Measurements from ENCODE around the gene HECTD4. TPM values are rescaled to one million over a fixed set of nuclear protein-coding genes. Genes with fewer than 3 reads are reported as not detected.

The HECTD4 gene
- total RNA-seq, 1 donor from 2014 or later: 22.7 TPM

DNA sequence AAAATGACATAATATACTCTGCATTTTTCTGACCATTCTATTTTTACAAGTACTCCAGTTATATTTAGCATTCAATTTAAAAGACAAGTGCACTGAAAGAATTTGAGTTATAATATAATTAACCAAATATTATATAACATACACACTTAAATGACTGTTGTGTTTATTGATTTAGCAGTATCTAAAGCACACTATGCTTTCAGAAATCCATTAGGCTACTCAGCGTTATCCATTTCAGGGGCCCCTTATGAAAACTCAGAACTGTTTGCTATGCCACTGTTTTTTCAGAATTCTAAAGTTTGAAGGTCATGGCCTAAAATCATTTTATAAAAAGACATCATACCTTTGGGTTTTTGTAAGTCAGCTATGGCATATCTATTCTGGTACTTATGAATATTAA lies 57.1 kb downstream of the HECTD4 start:
- no peaks in the 10 kb centered on the region for H3K27me3 ChIP-seq (ENCODE audit: control insufficient read depth, insufficient read depth, low read length)
- no peaks in the 10 kb centered on the region for H3K36me3 ChIP-seq (ENCODE audit: control insufficient read depth, insufficient read depth, low read length)
- DNase-seq (ENCODE audit: low read depth): no peak
- TF ChIP-seq, protein P1, sequence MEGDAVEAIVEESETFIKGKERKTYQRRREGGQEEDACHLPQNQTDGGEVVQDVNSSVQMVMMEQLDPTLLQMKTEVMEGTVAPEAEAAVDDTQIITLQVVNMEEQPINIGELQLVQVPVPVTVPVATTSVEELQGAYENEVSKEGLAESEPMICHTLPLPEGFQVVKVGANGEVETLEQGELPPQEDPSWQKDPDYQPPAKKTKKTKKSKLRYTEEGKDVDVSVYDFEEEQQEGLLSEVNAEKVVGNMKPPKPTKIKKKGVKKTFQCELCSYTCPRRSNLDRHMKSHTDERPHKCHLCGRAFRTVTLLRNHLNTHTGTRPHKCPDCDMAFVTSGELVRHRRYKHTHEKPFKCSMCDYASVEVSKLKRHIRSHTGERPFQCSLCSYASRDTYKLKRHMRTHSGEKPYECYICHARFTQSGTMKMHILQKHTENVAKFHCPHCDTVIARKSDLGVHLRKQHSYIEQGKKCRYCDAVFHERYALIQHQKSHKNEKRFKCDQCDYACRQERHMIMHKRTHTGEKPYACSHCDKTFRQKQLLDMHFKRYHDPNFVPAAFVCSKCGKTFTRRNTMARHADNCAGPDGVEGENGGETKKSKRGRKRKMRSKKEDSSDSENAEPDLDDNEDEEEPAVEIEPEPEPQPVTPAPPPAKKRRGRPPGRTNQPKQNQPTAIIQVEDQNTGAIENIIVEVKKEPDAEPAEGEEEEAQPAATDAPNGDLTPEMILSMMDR (IDR thresholded peaks at IDR 0.05; ENCODE audit: insufficient read depth, low read length, poor library complexity, severe bottlenecking): no peak
- no peak overlapping the region for H3K4me3 ChIP-seq (ENCODE audit: low read depth, low read length)

DNA sequence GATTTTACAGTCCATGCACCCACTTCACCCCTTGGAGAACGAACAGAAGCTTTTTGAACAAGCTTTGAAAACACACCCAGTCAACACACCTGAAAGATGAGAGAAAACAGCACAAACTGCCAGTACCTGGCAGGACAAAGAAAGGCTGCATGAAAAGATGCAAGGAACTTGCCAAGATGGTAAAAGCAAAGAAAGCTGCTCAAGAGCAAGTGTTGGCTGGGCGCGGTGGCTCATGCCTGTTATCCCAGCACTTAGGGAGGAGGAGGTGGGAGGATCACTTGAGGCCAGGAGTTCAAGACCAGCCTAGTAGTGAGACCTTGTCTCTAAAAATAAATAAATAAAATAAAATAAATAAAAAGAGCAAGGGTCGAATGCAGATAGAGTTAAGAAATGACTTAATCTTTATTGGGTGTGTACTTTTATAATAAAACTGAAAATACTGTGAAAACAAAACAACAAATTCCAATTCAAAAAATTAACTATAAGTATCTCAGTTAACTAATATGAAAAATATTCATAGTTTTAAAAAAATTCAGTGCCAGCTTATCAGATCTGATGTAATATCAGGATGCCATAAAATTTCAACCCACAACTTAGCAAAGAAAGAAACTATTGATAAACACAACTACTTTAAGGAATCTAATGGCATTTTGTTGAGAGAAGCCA lies 59.2 kb downstream of the HECTD4 start:
- no peak for DNase-seq (ENCODE audit: low read depth)
- Histone ChIP-seq H3K27me3 (ENCODE audit: control insufficient read depth, insufficient read depth, low read length) (no peaks in the 10 kb centered on the region), H3K4me3 (ENCODE audit: low read depth, low read length) (no peak overlapping the region), H3K36me3 (ENCODE audit: control insufficient read depth, insufficient read depth, low read length) (no peaks in the 10 kb centered on the region)
- TF ChIP-seq, protein P1 (IDR thresholded peaks at IDR 0.05; ENCODE audit: insufficient read depth, low read length, poor library complexity, severe bottlenecking): no peak

DNA sequence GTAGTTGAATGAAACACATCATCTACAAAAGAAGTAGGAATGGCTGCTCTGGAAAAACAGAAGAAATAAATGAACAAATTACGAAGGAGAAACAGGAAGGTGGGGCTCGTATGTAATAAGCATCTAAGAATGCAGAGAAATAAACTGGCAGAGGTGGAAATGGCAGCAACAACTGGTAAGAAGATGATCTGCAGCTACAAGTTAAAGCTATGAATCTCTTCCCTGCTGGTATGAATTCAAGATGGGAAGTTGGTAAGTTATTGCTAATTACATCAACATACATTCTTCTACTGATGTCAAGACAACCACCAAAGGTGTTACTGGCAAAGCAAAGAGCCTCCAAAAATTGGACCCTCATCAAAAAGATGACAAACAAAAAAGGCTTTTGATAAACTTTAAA lies 59.8 kb downstream of the HECTD4 start:
- TF ChIP-seq, protein P1 (IDR thresholded peaks at IDR 0.05; ENCODE audit: insufficient read depth, low read length, poor library complexity, severe bottlenecking): no peak
- no peak overlapping the region for H3K4me3 ChIP-seq (ENCODE audit: low read depth, low read length)
- no peaks in the 10 kb centered on the region for H3K27me3 ChIP-seq (ENCODE audit: control insufficient read depth, insufficient read depth, low read length)
- DNase-seq (ENCODE audit: low read depth): no peak
- H3K36me3 ChIP-seq (ENCODE audit: control insufficient read depth, insufficient read depth, low read length): no peaks in the 10 kb centered on the region

DNA sequence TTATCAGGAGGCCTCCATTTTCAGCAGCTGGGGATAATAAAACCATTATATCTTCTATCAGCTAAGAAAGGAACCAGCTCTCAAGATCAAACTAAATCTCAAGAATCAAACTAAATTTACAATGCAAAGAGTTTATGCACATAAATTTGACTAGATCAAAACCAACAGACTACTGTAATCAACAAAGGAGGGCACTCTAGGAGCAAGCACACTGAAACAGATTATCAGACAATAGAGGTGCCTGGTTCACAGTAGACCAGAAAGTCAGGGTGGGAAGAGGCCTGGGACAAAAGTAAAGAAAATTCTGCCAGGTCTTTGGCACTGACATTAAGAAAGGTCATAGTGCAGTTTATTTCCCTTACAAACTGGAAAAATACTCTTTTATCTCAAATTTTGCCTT lies 61.0 kb downstream of the HECTD4 start:
- Histone ChIP-seq H3K36me3 (ENCODE audit: control insufficient read depth, insufficient read depth, low read length) (no peaks in the 10 kb centered on the region), H3K4me3 (ENCODE audit: low read depth, low read length) (no peak overlapping the region), H3K27me3 (ENCODE audit: control insufficient read depth, insufficient read depth, low read length) (no peaks in the 10 kb centered on the region)
- DNase-seq (ENCODE audit: low read depth): no peak
- TF ChIP-seq, protein P1 (IDR thresholded peaks at IDR 0.05; ENCODE audit: insufficient read depth, low read length, poor library complexity, severe bottlenecking): no peak

DNA sequence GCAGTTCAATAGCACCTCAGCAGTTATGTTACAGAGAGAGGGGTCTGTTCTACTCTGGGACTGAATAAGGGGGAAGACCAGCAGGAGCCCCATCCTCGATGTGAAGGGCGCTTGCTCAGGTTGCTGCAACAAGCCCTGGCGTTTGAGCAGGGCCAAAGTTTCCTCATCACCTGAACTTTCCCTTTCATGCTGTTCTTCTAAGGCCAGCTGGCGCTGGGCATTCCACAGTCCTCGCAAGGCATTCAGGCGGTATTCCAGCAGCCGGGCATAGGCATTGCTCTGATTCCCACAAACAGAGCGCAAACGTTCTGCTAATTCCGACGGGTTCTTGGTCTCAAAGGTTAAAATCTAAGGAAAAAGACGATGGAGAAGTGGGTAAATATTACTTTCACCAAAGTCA lies 62.8 kb downstream of the HECTD4 start:
- no peak for DNase-seq (ENCODE audit: low read depth)
- TF ChIP-seq, protein P1 (IDR thresholded peaks at IDR 0.05; ENCODE audit: insufficient read depth, low read length, poor library complexity, severe bottlenecking): no peak
- Histone ChIP-seq H3K36me3 (ENCODE audit: control insufficient read depth, insufficient read depth, low read length) (no peaks in the 10 kb centered on the region), H3K4me3 (ENCODE audit: low read depth, low read length) (no peak overlapping the region), H3K27me3 (ENCODE audit: control insufficient read depth, insufficient read depth, low read length) (no peaks in the 10 kb centered on the region)

DNA sequence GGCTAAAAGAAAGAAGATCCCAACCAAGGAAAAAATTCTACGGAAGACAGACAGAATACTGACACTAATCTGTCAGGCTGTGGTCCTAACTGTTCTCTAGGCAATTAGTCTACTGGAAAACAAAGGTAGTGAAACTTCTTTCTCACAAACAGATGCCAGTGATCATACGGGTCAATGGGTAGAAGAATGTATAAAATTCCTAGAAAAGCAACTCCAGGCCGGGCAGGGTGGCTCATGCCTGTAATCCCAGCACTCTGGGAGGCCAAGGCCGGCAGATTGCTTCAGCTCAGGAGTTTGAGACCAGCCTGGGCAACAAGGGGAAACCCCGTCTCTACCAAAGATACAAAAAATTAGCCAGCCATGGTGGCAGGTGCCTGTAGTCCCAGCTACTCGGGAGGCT lies 64.8 kb downstream of the HECTD4 start:
- TF ChIP-seq, protein P1 (IDR thresholded peaks at IDR 0.05; ENCODE audit: insufficient read depth, low read length, poor library complexity, severe bottlenecking): no peak
- H3K27me3 ChIP-seq (ENCODE audit: control insufficient read depth, insufficient read depth, low read length): no peaks in the 10 kb centered on the region
- no peak overlapping the region for H3K4me3 ChIP-seq (ENCODE audit: low read depth, low read length)
- DNase-seq (ENCODE audit: low read depth): no peak
- no peaks in the 10 kb centered on the region for H3K36me3 ChIP-seq (ENCODE audit: control insufficient read depth, insufficient read depth, low read length)
